Endometrium (tissue), 2 donors: ENCODE measurements around the gene MYO6.

ENCODE experiments used
- FAIRE-seq: peaks from 2 replicates; lab custom pipeline; 2012; peaks lifted over from hg19 to GRCh38; lab: Jason Lieb, UNC
- donor health status: control.
- donor health status: control.

Gene MYO6

DNA sequence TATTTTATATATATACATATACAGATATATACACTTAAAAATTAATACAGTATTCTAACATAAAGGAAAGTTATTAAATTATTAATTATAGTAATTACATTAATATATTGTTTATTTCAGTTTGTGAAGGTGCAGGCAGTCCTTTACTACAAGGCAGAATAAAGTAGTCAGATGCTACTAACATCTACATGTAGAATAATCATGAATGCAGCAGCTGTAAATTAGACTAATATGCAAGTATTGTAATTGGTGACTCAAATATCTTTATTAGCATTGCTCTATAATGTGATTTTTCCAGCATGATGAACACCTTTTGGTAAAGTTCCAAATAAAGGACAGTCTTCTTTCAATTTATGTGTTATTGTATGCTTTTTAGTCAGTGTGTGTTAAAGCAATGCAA lies 17.3 kb downstream of the MYO6 start:
- no peak for FAIRE-seq

DNA sequence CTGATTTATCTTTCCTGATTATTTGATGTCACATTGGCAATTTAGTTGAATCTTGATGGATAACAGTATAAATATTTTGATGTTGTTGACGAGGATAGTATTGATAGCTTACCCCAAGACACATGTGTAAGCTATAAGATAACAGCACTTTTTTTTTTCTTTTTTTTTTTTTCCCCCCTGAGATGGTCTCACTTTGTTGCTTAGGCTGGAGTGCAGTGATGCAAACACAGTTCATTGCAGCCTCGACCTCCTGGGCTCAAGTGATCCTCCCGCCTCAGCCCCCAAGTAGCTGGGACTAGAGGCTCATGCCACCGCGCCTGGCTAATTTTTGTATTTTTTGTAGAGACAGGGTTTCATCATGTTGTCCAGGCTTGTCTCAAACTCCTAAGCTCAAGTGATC lies 21.8 kb downstream of the MYO6 start:
- no peak for FAIRE-seq

- FAIRE-seq: no peak
Measured at GRCh38 chr6:75775219-75775618, 26.2 kb downstream of the MYO6 start.

GRCh38 chr6:75776461-75776860 lies 27.4 kb downstream of the MYO6 start:
- no peak for FAIRE-seq

GRCh38 chr6:75778757-75779156 lies 29.7 kb downstream of the MYO6 start:
- no peak for FAIRE-seq

DNA sequence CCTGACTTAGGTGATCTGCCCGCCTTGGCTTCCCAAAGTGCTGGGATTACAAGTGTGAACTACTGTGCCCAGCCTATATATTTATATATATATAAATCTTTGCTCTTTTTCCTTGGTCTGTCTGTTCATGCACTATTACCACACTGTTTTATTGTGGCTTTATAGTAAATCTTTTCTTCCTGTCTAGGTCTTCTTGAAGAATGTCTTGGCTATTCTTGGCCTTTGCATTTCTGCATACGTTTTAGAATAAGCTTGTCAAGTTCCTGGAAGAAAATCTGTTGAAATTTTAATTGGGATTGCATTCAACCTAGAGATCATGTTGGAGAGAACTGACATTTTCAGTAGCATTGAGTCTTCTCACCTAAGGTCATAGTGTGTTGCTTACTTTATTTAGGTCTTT lies 37.1 kb downstream of the MYO6 start:
- FAIRE-seq: no peak

DNA sequence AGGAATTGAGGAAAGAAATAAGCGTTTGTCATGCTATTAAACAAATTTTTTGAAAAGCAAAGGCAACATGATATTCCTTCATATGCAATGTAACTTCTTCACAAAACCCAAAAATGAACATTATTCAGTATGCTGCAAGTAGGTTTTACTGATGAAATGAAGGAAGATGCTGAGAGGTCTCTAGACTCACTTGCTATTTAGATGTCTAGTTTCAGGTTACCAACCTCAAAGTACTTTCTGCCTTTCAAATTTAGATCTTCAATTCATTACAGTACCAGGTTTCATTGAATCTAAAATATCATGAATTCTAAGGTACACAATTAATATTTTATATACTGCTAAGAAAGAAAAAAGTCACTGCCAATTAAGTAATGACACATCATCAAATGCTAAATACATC lies 39.9 kb downstream of the MYO6 start:
- FAIRE-seq: no peak

DNA sequence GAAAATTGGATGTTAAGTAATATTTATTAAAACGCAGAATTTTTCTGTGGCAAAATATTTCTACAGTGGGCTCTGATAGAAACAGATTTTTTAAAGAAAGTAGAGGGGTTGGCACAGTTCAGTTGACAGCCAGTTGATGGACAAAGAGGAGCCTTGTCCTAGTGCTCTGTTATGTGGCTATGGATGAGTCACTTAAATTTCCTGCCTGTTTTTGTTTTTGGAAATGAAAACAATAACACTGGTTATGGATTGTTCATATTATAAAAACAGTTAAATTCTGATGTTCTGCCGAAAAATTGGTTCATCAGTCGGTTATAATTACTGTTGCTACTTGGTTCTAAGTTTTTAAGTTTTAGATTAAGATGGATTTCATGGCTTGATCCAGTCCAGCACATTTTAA lies 42.8 kb downstream of the MYO6 start:
- FAIRE-seq: no peak

DNA sequence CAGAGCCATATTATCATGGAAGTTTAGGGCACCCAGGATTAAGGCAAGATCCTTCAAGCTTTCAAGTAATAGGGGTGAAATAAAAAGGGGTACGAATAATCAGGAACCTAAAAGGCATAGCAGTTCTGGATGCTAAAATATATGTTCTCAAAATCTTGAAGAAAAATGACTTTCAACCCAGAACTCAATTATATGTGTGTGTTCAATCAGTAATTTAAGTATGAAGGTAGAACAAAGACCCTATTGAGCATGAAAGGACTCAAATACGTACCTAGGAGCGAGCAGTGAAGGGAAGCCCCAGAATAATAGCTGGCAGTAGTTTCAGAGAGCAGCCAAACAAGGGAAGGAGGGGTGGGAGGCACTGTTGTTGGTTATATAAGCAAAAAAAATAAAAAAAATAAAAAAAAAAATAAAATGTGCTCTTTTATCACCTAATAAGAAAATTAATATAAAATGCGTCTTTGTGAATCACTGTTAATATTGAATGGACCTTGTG lies 45.4 kb downstream of the MYO6 start:
- FAIRE-seq: peak; percentile 41

- FAIRE-seq: peak; percentile 83
Measured at GRCh38 chr6:75794954-75795739, 46.1 kb downstream of the MYO6 start.

GRCh38 chr6:75796723-75797122 lies 47.7 kb downstream of the MYO6 start:
- no peak for FAIRE-seq

DNA sequence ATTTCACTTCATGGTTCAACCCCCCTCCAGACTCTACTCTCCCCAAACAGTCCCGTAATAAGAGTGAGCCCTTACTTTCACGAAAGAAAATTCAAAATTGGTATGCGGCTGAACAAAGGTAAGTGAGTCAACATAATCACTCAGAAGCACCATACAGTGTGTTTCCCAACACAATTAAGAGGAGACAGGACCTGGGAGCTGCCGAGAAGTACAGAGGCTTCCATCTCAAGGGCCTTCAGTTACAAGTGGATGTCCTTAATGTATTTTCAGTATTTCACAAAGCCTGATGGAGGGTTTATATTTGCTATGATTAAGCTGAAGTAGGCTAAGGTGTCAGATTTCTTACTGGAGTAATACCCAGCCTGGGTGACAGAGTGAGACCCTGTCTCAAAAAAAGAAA lies 51.1 kb downstream of the MYO6 start:
- FAIRE-seq: no peak

DNA sequence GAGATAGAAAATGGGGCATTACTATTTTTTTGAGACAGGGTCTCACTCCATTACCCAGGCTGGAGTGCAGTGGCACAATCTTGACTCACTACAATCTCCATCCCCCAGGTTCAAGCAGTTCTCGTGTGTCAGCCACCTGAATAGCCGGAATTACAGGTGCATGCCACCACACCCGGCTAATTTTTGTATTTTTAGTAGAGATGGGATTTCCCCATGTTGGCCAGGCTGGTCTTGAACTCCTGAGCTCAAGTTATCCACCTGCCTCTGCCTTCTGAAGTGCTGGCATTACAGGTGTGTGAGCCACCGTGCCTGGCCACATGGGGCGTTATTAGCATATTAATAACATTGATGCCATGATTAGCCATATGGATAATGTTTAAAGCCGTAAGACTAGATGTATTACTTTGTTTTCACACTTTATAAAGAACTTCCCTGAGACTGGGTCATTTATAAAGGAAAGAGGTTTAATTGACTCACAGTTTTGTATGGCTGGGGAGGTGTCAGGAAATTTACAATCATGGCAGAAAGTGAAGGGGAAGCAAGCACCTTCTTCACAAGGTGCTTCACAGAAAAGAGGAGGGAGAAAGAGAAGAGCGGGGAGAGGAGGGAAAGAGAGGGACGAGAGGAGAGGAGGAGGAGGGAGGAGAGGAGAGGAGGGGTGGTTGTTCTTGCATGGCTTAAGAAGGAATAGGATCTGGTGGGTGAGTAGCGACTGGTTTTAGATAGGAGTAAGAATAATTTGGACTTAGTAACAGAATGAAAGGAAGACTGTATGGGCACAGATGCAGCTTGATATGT lies 51.9 kb downstream of the MYO6 start:
- FAIRE-seq: no peak

DNA sequence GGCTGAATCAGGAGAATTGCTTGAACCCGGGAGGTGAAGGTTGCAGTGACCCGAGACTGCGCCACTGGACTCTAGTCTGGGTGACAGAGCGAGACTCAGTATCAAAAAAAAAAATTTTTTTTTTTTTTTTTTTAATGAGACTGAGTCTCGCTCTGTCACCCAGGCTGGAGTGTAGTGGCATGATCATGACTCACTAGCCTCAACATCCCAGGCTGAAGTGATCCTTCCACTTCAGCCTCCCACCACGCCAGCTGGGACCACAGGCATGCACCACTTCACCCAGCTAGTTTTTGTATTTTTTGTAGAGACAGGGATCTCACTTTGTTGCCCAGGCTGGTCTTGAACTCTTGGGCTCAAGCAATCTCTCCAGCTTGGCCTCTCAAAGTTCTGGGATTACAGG lies 53.3 kb downstream of the MYO6 start:
- FAIRE-seq: no peak

DNA sequence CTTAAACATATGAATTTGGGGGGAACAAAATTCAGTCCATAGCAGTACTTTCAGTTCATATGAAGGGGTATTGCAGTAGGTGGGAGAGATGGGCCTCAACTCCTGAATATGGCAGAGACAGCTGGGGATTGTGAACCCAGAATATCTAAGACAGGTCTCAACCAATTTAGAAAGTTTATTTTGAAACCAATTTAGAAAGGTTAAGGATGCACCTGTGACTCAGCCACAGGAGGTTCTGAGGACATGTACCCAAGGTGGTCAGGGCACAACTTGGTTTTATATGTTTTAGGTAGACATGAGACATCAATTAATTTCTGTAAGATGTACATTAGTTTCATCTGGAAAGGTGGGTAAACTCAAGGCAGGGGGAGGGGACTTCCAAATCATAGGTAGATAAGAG lies 59.5 kb downstream of the MYO6 start:
- FAIRE-seq: no peak

GRCh38 chr6:75812560-75812959 lies 63.5 kb downstream of the MYO6 start:
- no peak for FAIRE-seq

DNA sequence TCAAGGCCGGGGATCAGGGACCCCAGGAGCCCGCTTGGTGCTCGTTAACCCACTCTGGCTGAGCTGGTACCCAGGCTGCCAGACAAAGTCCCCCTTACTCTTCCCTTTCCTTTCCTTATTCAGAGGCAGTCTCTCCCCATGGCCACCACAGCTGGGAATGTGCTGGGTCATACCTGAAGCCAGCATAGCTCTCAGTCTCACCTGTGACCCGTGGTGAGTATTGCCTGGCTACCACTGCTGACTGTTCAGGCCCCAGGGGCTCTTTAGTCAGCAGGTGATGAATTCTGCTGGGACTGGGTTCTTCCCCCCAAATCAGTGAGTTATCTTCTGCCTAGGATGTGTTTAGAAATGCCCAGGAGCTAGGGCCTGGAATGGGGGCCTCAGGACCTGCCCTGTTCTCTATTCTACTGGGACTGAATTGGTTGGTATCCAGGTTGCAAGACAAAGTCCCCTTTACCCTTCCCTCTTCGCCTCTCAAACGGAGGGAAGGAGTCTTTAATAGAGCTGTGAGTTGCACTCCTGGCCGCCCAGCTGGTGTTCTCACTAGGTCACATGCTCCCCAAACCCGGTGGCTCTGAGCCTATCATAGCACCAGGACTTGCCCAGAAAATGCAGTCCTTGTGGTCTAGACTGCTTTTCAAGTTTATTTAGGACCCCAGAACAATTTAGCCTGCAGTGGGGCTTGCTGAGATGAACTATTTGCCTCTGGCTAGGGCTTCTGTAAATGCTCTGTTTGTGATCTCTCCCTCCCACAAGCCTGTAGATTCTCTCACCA lies 64.6 kb downstream of the MYO6 start:
- no peak for FAIRE-seq

GRCh38 chr6:75815756-75816155 lies 66.7 kb downstream of the MYO6 start:
- no peak for FAIRE-seq

GRCh38 chr6:75818098-75818855 lies 69.2 kb downstream of the MYO6 start:
- FAIRE-seq: no peak

DNA sequence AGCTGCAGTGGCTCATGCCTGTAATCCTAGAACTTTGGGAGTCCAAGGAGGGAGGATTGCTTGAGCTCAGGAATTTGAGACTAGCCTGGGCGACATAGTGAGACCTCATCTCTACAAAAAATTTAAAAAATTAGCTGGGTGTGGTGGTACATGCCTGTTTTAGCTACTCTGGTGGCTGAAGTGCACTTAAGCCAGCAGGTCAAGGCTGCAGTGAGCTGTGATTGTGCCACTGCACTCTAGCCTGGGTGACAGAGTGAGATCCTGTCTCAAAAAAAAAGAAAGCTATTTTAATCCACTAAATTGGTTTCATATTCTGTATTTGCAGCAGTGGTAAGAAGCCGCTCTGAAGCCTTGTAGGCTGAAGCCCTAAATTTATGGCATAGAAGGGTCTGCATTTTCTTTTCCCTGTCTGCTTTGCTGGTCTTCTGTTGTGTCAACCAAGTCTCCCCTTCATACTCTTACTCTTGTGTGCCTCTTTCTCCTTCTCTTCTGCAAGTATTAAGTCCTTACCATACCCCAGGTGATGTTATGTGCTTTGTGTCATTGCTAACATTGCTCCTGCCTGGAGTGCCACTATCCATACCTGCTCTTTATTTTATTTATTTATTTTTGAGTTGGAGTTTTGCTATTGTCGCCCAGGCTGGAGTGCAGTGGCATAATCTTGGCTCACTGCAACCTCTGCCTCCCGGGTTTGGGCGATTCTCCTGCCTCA lies 70.9 kb downstream of the MYO6 start:
- no peak for FAIRE-seq

DNA sequence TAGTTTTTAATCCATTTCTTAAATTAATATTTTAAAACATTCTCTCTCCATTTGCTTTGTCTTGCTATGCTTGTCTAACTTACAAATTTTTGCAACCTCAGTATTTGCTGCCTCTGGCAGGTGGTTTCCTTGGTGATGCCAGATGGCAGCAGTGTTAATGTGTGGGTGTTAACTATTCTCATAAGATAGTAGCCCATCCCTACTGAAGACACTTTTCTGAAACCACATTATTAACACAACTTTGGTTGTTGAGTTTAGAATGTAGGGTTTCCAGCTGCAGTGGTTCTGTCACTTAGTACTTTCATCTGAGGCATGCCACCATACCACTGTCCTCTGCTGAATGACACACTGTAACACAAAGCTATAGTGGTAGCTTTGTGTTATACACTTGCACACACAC lies 75.1 kb downstream of the MYO6 start:
- FAIRE-seq: no peak
